Measurements from ENCODE around the gene RNU6-1.

Gene RNU6-1

GRCh38 chr15:67801142-67801541 lies 38.7 kb downstream of the RNU6-1 start:
- DNase-seq (ENCODE audit: low spot score): no peak

- DNase-seq (ENCODE audit: low spot score): no peak
Observed at GRCh38 chr15:67799801-67800205, 40.0 kb downstream of the RNU6-1 start.

- no peak for DNase-seq (ENCODE audit: low spot score)
Observed at GRCh38 chr15:67796196-67797127, 43.4 kb downstream of the RNU6-1 start.

- no peak for DNase-seq (ENCODE audit: low spot score)
Observed at GRCh38 chr15:67794832-67795574, 44.8 kb downstream of the RNU6-1 start.

GRCh38 chr15:67792250-67792942 lies 47.4 kb downstream of the RNU6-1 start:
- DNase-seq (ENCODE audit: low spot score): no peak

- no peak for DNase-seq (ENCODE audit: low spot score)
Observed at GRCh38 chr15:67790610-67791319, 49.1 kb downstream of the RNU6-1 start.
